Measurements from ENCODE around the gene CYB561. TPM values are rescaled to one million over a fixed set of nuclear protein-coding genes. Genes with fewer than 3 reads are reported as not detected.

CYB561 gene
- total RNA-seq, 1 experiment from 2014 or later, result 40.1 TPM

DNA sequence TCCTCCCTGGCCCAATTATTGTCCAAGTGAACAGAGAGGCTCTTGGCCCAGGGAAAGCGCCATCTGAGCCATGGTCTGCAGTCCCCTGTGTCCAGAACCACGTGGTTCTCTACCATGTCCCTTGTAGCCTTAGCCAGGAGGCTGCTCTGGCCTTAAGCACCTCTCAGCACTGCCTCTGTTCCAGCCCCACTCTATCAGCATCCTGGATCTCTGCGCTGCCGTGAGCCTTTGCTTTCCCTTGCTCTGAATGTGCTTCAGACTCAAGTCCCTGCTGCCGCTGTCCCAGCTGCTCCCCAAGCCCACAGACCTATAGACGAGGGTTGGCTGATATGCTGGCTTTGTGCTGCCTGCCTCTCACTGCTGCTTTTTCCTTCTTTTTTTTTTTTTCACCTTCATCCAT is 33.9 kb downstream of the CYB561 start:
- ATAC-seq (no peak), DNase-seq (ENCODE audit: low read depth, low spot score) (no peak)
- H3K27ac ChIP-seq (ENCODE audit: low read length), result no peak overlapping the region
- H3K4me3 ChIP-seq (ENCODE audit: low read depth in 2 of 2, low read length in 2 of 2), result no peak overlapping the region
- H3K36me3 ChIP-seq (ENCODE audit: control insufficient read depth, insufficient read depth, low read length), result peaks cover 3% of the 10 kb centered on the region; the same call in 1 of the 2 replicates
- ChIA-PET CTCF (interaction anchor here (1.5 kb wide), 1 partner anchor 10 kb away, joined by 9 read pairs; no protein-coding TSS in a partner anchor), POLR2A (no interaction called here)
- intact Hi-C loops (cut with micrococcal nuclease; ENCODE audit: unreplicated experiment) (no loop called here), in situ Hi-C loops (cut with HindIII; ENCODE audit: low pct_unique_long_range_greater_than_20kb, low sequenced_read_pairs) (no loop called here)
- no peaks in the 10 kb centered on the region for H3K27me3 ChIP-seq (ENCODE audit: control insufficient read depth, insufficient read depth, low read length)
- no TSS peak for BruUV-seq (replicated peaks)
- no peaks in the 10 kb centered on the region for H3K9me3 ChIP-seq (ENCODE audit: control insufficient read depth, insufficient read depth, low read depth, low read length)
- no peaks in the 10 kb centered on the region for H3K4me1 ChIP-seq (ENCODE audit: control insufficient read depth, insufficient read depth, low read length)
- TF ChIP-seq POLR2AphosphoS5 (IDR thresholded peaks at IDR 0.05; ENCODE audit: low read depth, low read length) (no peak), SIN3A (IDR thresholded peaks at IDR 0.05; ENCODE audit: borderline replicate concordance, insufficient read depth, low read depth, low read length) (no peak), REST (IDR thresholded peaks at IDR 0.05; ENCODE audit: insufficient read depth in 1 of 2, low read depth in 2 of 2, low read length in 1 of 2) (no peak), TCF7L2 (IDR thresholded peaks at IDR 0.05; ENCODE audit: low read depth, low read length) (no peak)
- TF ChIP-seq, protein P1, sequence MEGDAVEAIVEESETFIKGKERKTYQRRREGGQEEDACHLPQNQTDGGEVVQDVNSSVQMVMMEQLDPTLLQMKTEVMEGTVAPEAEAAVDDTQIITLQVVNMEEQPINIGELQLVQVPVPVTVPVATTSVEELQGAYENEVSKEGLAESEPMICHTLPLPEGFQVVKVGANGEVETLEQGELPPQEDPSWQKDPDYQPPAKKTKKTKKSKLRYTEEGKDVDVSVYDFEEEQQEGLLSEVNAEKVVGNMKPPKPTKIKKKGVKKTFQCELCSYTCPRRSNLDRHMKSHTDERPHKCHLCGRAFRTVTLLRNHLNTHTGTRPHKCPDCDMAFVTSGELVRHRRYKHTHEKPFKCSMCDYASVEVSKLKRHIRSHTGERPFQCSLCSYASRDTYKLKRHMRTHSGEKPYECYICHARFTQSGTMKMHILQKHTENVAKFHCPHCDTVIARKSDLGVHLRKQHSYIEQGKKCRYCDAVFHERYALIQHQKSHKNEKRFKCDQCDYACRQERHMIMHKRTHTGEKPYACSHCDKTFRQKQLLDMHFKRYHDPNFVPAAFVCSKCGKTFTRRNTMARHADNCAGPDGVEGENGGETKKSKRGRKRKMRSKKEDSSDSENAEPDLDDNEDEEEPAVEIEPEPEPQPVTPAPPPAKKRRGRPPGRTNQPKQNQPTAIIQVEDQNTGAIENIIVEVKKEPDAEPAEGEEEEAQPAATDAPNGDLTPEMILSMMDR (IDR thresholded peaks at IDR 0.05), result no peak

DNA sequence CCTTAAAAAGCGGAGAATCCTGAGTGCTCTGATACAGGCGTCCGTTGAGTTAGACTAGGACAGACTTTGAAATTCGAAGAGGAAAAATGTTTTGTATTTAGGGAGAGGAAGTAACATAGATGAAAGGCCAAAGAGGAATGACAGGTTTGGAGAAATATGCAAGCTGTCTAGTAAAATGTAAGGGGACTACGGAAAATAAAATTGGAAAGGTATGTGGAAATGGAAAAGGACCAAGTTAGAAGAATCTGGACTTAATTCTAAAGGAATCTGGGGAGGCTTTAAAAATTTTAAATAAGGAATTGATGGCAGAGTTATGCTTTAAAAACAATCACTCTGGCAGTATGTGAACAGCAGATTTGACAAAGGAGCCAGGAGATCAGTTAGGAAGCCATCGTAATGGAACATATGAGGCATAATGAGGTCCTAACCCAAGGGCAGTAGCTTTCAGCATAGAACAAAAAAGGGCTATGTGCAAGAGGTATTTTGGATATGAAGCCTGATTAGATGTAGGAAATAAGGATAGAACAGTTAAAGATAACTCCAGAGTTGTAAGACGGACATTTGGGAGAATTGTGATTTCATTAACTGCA is 38.3 kb downstream of the CYB561 start:
- TF ChIP-seq POLR2AphosphoS5 (IDR thresholded peaks at IDR 0.05; ENCODE audit: low read depth, low read length) (no peak), SIN3A (IDR thresholded peaks at IDR 0.05; ENCODE audit: borderline replicate concordance, insufficient read depth, low read depth, low read length) (no peak), TCF7L2 (IDR thresholded peaks at IDR 0.05; ENCODE audit: low read depth, low read length) (no peak), REST (IDR thresholded peaks at IDR 0.05; ENCODE audit: insufficient read depth in 1 of 2, low read depth in 2 of 2, low read length in 1 of 2) (no peak)
- TF ChIP-seq, protein P1 (IDR thresholded peaks at IDR 0.05), result no peak
- DNase-seq (ENCODE audit: low read depth, low spot score), result no peak
- no peaks in the 10 kb centered on the region for H3K9me3 ChIP-seq (ENCODE audit: control insufficient read depth, insufficient read depth, low read depth, low read length)
- in situ Hi-C loops (cut with HindIII; ENCODE audit: low pct_unique_long_range_greater_than_20kb, low sequenced_read_pairs) (no loop called here), intact Hi-C loops (cut with micrococcal nuclease; ENCODE audit: unreplicated experiment) (loop anchor here (2.0 to 10.0 kb wide), 5 partner anchors 293 to 733 kb away; no protein-coding TSS in a partner anchor)
- H3K4me1 ChIP-seq (ENCODE audit: control insufficient read depth, insufficient read depth, low read length), result no peaks in the 10 kb centered on the region
- ChIA-PET POLR2A (no interaction called here), CTCF (interaction anchor here (0.5 to 1.1 kb wide), 3 partner anchors 12 to 707 kb away, joined by 3 read pairs; no protein-coding TSS in a partner anchor)
- H3K27ac ChIP-seq (ENCODE audit: low read length), result no peak overlapping the region
- no peaks in the 10 kb centered on the region for H3K27me3 ChIP-seq (ENCODE audit: control insufficient read depth, insufficient read depth, low read length)
- H3K4me3 ChIP-seq (ENCODE audit: low read depth in 2 of 2, low read length in 2 of 2), result no peak overlapping the region
- H3K36me3 ChIP-seq (ENCODE audit: control insufficient read depth, insufficient read depth, low read length), result peaks cover 3% of the 10 kb centered on the region; the same call in 1 of the 2 replicates
- BruUV-seq (replicated peaks), result TSS peak; percentile 39
- no peak for ATAC-seq

Measured in Panc1 (cell line).